ENCODE measurements around the gene ELAPOR2. TPM values are rescaled to one million over a fixed set of nuclear protein-coding genes. Genes with fewer than 3 reads are reported as not detected.
"Not testable (repeated sequence)": the region's sequence is repeated elsewhere in the genome, so short reads cannot be mapped to it uniquely, and the experiment has no call there.

ELAPOR2 gene
- total RNA-seq, 1 donor from 2014 or later: 6.0 TPM

- intact Hi-C loops (cut with micrococcal nuclease): not testable (repeated sequence)
These were observed 17.9 kb downstream of the ELAPOR2 start for GRCh38 chr7:87041586-87041985.

- intact Hi-C loops (cut with micrococcal nuclease): not testable (repeated sequence)
These were observed 19.7 kb downstream of the ELAPOR2 start for GRCh38 chr7:87039691-87040299.

- intact Hi-C loops (cut with micrococcal nuclease): no loop called here
These were observed 20.3 kb downstream of the ELAPOR2 start for GRCh38 chr7:87038993-87039690.

- intact Hi-C loops (cut with micrococcal nuclease): no loop called here
These were observed 22.5 kb downstream of the ELAPOR2 start for GRCh38 chr7:87036985-87037384.

- intact Hi-C loops (cut with micrococcal nuclease): no loop called here
These were observed 26.7 kb downstream of the ELAPOR2 start for GRCh38 chr7:87032604-87033339.

- intact Hi-C loops (cut with micrococcal nuclease): no loop called here
These were observed 30.4 kb downstream of the ELAPOR2 start for GRCh38 chr7:87029078-87029477.

- intact Hi-C loops (cut with micrococcal nuclease): no loop called here
These were observed 30.8 kb downstream of the ELAPOR2 start for GRCh38 chr7:87028636-87029035.

- intact Hi-C loops (cut with micrococcal nuclease): no loop called here
These were observed 31.6 kb downstream of the ELAPOR2 start for GRCh38 chr7:87027900-87028299.

GRCh38 chr7:87021285-87021684 lies 38.2 kb downstream of the ELAPOR2 start:
- intact Hi-C loops (cut with micrococcal nuclease): no loop called here

- intact Hi-C loops (cut with micrococcal nuclease): no loop called here
These were observed 42.8 kb downstream of the ELAPOR2 start for GRCh38 chr7:87016606-87017005.

- intact Hi-C loops (cut with micrococcal nuclease): no loop called here
These were observed 45.6 kb downstream of the ELAPOR2 start for GRCh38 chr7:87013840-87014190.

GRCh38 chr7:87013136-87013839 lies 46.2 kb downstream of the ELAPOR2 start:
- intact Hi-C loops (cut with micrococcal nuclease): no loop called here

Other genes starting within 250 kb of the ELAPOR2 start
- gene DMTF1, start 92.8 kb upstream of the ELAPOR2 start, total RNA-seq: 109 and 124 TPM in 2 replicates
- 41.4 and 42.2 TPM in 2 replicates for gene TMEM243, start 160.1 kb upstream of the ELAPOR2 start, total RNA-seq

Data from T-helper 2 cell treated with Interferon-gamma antibody and Interleukin-4, amounts not matched to agents 100 ng/mL and 5 ng/mL, for 36 hours (primary cell).